Liver (tissue), 9 donors: ENCODE data around the gene METTL4. TPM values are rescaled to one million over a fixed set of nuclear protein-coding genes. Genes with fewer than 3 reads are reported as not detected.

ENCODE experiments used
- DNase-seq: peaks from one replicate; pipeline ENCODE4 v3.0.0-alpha.2; 2017; ENCODE audit warnings: low spot score
- H3K27ac ChIP-seq, 2 donors: one replicate each; pipeline ENCODE4 v1.7.0; 2013; ENCODE audit warnings: inconsistent platforms in 2 of 2, low read length in 2 of 2, control low read depth in 1 of 2, low read depth in 1 of 2, mild to moderate bottlenecking in 1 of 2
- H3K27me3 ChIP-seq, 4 donors: one replicate each; pipeline versions ENCODE4 v1.6.1 to v1.7.0; 2013; ENCODE audit warnings: low read length in 3 of 4, inconsistent platforms in 1 of 4, mild to moderate bottlenecking in 1 of 4, moderate library complexity in 1 of 4; ENCODE audit not compliant: control insufficient read depth in 4 of 4, insufficient read depth in 4 of 4
- H3K36me3 ChIP-seq, 4 donors: one replicate each; pipeline versions ENCODE4 v1.6.1 to v1.7.0; 2013; ENCODE audit warnings: low read length in 3 of 4, mild to moderate bottlenecking in 3 of 4, low read depth in 1 of 4, moderate library complexity in 1 of 4; ENCODE audit not compliant: control insufficient read depth in 4 of 4, insufficient read depth in 3 of 4
- H3K4me1 ChIP-seq, 4 donors: one replicate each; pipeline versions ENCODE4 v1.6.1 to v1.7.0; 2013; ENCODE audit warnings: low read length in 3 of 4, mild to moderate bottlenecking in 3 of 4, moderate library complexity in 1 of 4; ENCODE audit not compliant: control insufficient read depth in 4 of 4, insufficient read depth in 4 of 4
- H3K4me3 ChIP-seq, 3 donors: one replicate each; pipeline versions ENCODE4 v1.6.1 to v1.7.0; 2013; ENCODE audit warnings: low read length in 3 of 3, control low read depth in 1 of 3, low read depth in 1 of 3, mild to moderate bottlenecking in 1 of 3
- H3K9ac ChIP-seq, 2 donors: one replicate each; pipeline ENCODE4 v1.7.0; 2013; ENCODE audit warnings: low read length in 2 of 2, mild to moderate bottlenecking in 2 of 2, moderate library complexity in 2 of 2, control low read depth in 1 of 2, low read depth in 1 of 2
- H3K9me3 ChIP-seq, 4 donors: one replicate each; pipeline versions ENCODE4 v1.6.1 to v1.7.0; 2013; ENCODE audit warnings: low read length in 3 of 4; ENCODE audit not compliant: control insufficient read depth in 4 of 4
- ATF3 ChIP-seq: IDR thresholded peaks from 2 replicates; pipeline ENCODE4 v1.6.1; 2016; ENCODE audit warnings: antibody characterized with exemption
- CTCF ChIP-seq: fragments of 150-350 bp; IDR thresholded peaks from 2 replicates; pipeline ENCODE4 v1.5.1; 2017; ENCODE audit warnings: improper control_type of control experiment, low read depth, low read length; ENCODE audit not compliant: missing input control
- EGR1 ChIP-seq, 2 donors: IDR thresholded peaks; 2 replicates each; pipeline ENCODE4 v1.6.1; 2016 to 2018; ENCODE audit warnings: antibody characterized with exemption in 2 of 2, low read depth in 2 of 2
- FOXA1 ChIP-seq: IDR thresholded peaks from 2 replicates; pipeline ENCODE4 v1.6.1; 2016; ENCODE audit warnings: antibody characterized with exemption
- FOXA2 ChIP-seq: IDR thresholded peaks from 2 replicates; pipeline ENCODE4 v1.6.1; 2016; ENCODE audit warnings: antibody characterized with exemption
- GABPA ChIP-seq, 2 donors: IDR thresholded peaks in 1 of 2; conservative IDR thresholded peaks in 1 of 2; 2 replicates each; pipeline ENCODE4 v1.6.1; 2016; ENCODE audit warnings: antibody characterized with exemption in 2 of 2, mild to moderate bottlenecking in 1 of 2, moderate library complexity in 1 of 2
- HNF4A ChIP-seq, 2 donors: conservative IDR thresholded peaks; 2 replicates each; pipeline ENCODE4 v1.6.1; 2016; ENCODE audit warnings: antibody characterized with exemption in 2 of 2, mild to moderate bottlenecking in 2 of 2
- HNF4G ChIP-seq: IDR thresholded peaks from 2 replicates; pipeline ENCODE4 v1.6.1; 2016; ENCODE audit warnings: antibody characterized with exemption
- JUND ChIP-seq, 2 donors: IDR thresholded peaks; 2 replicates each; pipeline ENCODE4 v1.6.1; 2016; ENCODE audit warnings: antibody characterized with exemption in 2 of 2
- NR2F2 ChIP-seq: IDR thresholded peaks from 2 replicates; pipeline ENCODE4 v1.6.1; 2016; ENCODE audit warnings: antibody characterized with exemption
- REST ChIP-seq: IDR thresholded peaks from 2 replicates; pipeline ENCODE4 v1.6.1; 2016; ENCODE audit warnings: antibody characterized with exemption, mild to moderate bottlenecking
- RXRA ChIP-seq, 2 donors: IDR thresholded peaks; 2 replicates each; pipeline ENCODE4 v1.6.1; 2017 to 2018; ENCODE audit warnings: antibody characterized with exemption in 2 of 2, mild to moderate bottlenecking in 1 of 2
- SP1 ChIP-seq: IDR thresholded peaks from 2 replicates; pipeline ENCODE4 v1.6.1; 2018; ENCODE audit warnings: antibody characterized with exemption, mild to moderate bottlenecking
- YY1 ChIP-seq: IDR thresholded peaks from 2 replicates; pipeline ENCODE4 v1.6.1; 2016; ENCODE audit warnings: antibody characterized with exemption, mild to moderate bottlenecking
- WGBS: extraction: QIAGEN DNeasy Blood & Tissue Kit; methylation state at CpG from one replicate; pipeline ENCODE4 v1.1.7; 2013; 5-methylcytosine and 5-hydroxymethylcytosine counted together
- polyA plus RNA-seq, 2 donors: library from polyadenylated mRNA; stranded (reverse) in 1 of 2; unstranded in 1 of 2; fragments of 200-250 nt in 1 of 2; fragments of >200 nt in 1 of 2; fragmentation: Nextera tagmentation in 1 of 2; extraction: Ambion mirVana in 1 of 2; gene quantifications; one replicate each; pipeline versions ENCODE4 v1.2.1 to v1.2.3, GENCODE V29; 2013 to 2015
- total RNA-seq, 2 donors: library from RNA; depleted of rRNA; stranded (reverse); fragments of >200 nt; gene quantifications; one replicate each; pipeline ENCODE4 v1.2.3, GENCODE V29; 2014
- TF ChIP-seq, protein P1 (sequence below): IDR thresholded peaks from 2 replicates; pipeline ENCODE4 v1.6.1; 2016; ENCODE audit warnings: antibody characterized with exemption
- donor health status: healthy.
- donor health status: healthy.
- donor health status: healthy.
- donor health status: healthy.
- donor health status: healthy.

The METTL4 gene
- total and polyA plus RNA-seq, 4 donors: 1.9 to 13.9 (median 3.5) TPM

DNA sequence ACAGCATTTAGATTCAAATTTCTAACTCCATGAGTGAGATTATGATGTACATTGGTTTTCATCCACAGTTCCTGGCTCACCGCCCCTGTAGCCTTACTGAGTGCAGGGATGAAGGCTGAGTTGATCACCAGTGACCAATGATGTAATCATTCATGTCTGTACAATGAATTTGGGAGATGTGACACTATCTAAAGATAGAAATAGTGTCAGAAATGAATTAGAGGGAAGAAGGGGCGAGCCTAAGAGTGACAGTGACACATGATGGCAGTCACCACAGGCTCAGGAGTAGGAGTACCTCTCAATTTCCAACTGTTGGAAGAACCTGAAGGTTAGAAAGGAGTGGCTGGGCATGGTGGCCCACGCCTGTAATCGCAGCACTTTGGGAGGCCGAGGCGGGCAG, 3.2 kb downstream of the METTL4 start:
- no peak overlapping the region for H3K4me3 ChIP-seq
- no peak for TF ChIP-seq SP1
- no peak for TF ChIP-seq NR2F2
- TF ChIP-seq FOXA1: no peak
- no peak for TF ChIP-seq HNF4G
- no peak for TF ChIP-seq EGR1 (IDR thresholded peaks at IDR 0.05; ENCODE audit: low read depth in 2 of 2)
- TF ChIP-seq YY1: no peak
- no peak for TF ChIP-seq CTCF
- no peak for TF ChIP-seq RXRA (IDR thresholded peaks at IDR 0.05)
- TF ChIP-seq, protein P1, sequence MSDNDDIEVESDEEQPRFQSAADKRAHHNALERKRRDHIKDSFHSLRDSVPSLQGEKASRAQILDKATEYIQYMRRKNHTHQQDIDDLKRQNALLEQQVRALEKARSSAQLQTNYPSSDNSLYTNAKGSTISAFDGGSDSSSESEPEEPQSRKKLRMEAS: no peak
- peaks cover 3 to 17% (median 15%) of the 10 kb centered on the region in 4 donors for H3K4me1 ChIP-seq
- no peaks in the 10 kb centered on the region for H3K27me3 ChIP-seq
- H3K9me3 ChIP-seq: no peaks in the 10 kb centered on the region
- no peak overlapping the region for H3K9ac ChIP-seq
- no peak for DNase-seq
- H3K27ac ChIP-seq: no peak overlapping the region
- 80% methylated on average over 6 of the region's 6 CpGs for WGBS
- peaks cover 0 to 5% (median 0%) of the 10 kb centered on the region in 4 donors for H3K36me3 ChIP-seq

- Histone ChIP-seq H3K27me3 (no peaks in the 10 kb centered on the region), H3K9me3 (no peaks in the 10 kb centered on the region), H3K9ac (no peak overlapping the region), H3K36me3 (peaks cover 0 to 7% (median 2%) of the 10 kb centered on the region in 4 donors), H3K4me1 (no peaks in the 10 kb centered on the region), H3K4me3 (no peak overlapping the region), H3K27ac (no peak overlapping the region)
- TF ChIP-seq REST: no peak
- no peak for TF ChIP-seq ATF3
- no peak for TF ChIP-seq HNF4G
- no peak for TF ChIP-seq FOXA1
- no peak for TF ChIP-seq SP1
- no peak for TF ChIP-seq RXRA (IDR thresholded peaks at IDR 0.05)
- TF ChIP-seq GABPA (IDR thresholded peaks at IDR 0.05 in 1 of 2, conservative IDR thresholded peaks at IDR 0.05 in 1 of 2): no peak
- TF ChIP-seq YY1: no peak
- no peak for TF ChIP-seq FOXA2
- TF ChIP-seq JUND (IDR thresholded peaks at IDR 0.05): no peak
- TF ChIP-seq EGR1 (IDR thresholded peaks at IDR 0.05; ENCODE audit: low read depth in 2 of 2): no peak
- TF ChIP-seq NR2F2: no peak
- TF ChIP-seq, protein P1: no peak
- TF ChIP-seq CTCF: no peak
- TF ChIP-seq HNF4A (conservative IDR thresholded peaks at IDR 0.05): no peak
- 91% methylated on average over 1 of the region's 1 CpG for WGBS
- DNase-seq: no peak
Observed at GRCh38 chr18:2564373-2564772, 6.9 kb downstream of the METTL4 start.
